Suprapubic skin (tissue), 3 donors: ENCODE measurements around the gene SMYD3.

Experiments used
- CTCF ChIP-seq, 2 donors: fragments of 200-600 bp in 1 of 2; fragments of 450-650 bp in 1 of 2; sonication (generic) in 1 of 2; IDR thresholded peaks; one replicate each; pipeline ENCODE4 v1.5.1; 2016 to 2019; ENCODE audit warnings: antibody characterized with exemption in 2 of 2, mild to moderate bottlenecking in 1 of 2, moderate library complexity in 1 of 2
- EP300 ChIP-seq: sonication (generic); formaldehyde crosslinking; IDR thresholded peaks from one replicate; pipeline ENCODE4 v1.6.1; 2017; ENCODE audit warnings: antibody characterized with exemption
- POLR2A ChIP-seq, 2 donors: fragments of 450-650 bp; IDR thresholded peaks; one replicate each; pipeline ENCODE4 v1.6.1; 2017; ENCODE audit warnings: antibody characterized with exemption in 2 of 2, mild to moderate bottlenecking in 2 of 2, moderate library complexity in 2 of 2

GRCh38 chr1:245710961-245711903 lies 795.8 kb downstream of the SMYD3 start:
- TF ChIP-seq CTCF (IDR thresholded peaks at IDR 0.05) (no peak), POLR2A (IDR thresholded peaks at IDR 0.05) (no peak), EP300 (no peak)
